Raji (cell line): ENCODE results near the gene CDH13.

ENCODE experiments used
- POLR2A ChIP-seq: IDR thresholded peaks from 2 replicates; pipeline ENCODE4 v1.6.1; 2011; ENCODE audit warnings: low read depth, low read length, control low read depth; ENCODE audit not compliant: insufficient read depth

CDH13 gene

GRCh38 chr16:82755570-82756282 is 129.0 kb downstream of the CDH13 start:
- no peak for TF ChIP-seq POLR2A

GRCh38 chr16:82756283-82756599 is 129.5 kb downstream of the CDH13 start:
- no peak for TF ChIP-seq POLR2A

GRCh38 chr16:82758406-82758805 is 131.6 kb downstream of the CDH13 start:
- TF ChIP-seq POLR2A, result no peak

GRCh38 chr16:82758904-82759303 is 132.1 kb downstream of the CDH13 start:
- TF ChIP-seq POLR2A, result no peak

GRCh38 chr16:82761236-82761635 is 134.5 kb downstream of the CDH13 start:
- no peak for TF ChIP-seq POLR2A

- TF ChIP-seq POLR2A, result no peak
These were observed 135.1 kb downstream of the CDH13 start for GRCh38 chr16:82761858-82762257.

- TF ChIP-seq POLR2A, result no peak
These were observed 136.6 kb downstream of the CDH13 start for GRCh38 chr16:82763371-82763770.

- no peak for TF ChIP-seq POLR2A
These were observed 140.4 kb downstream of the CDH13 start for GRCh38 chr16:82767198-82767597.

- no peak for TF ChIP-seq POLR2A
These were observed 141.0 kb downstream of the CDH13 start for GRCh38 chr16:82767808-82768207.

- TF ChIP-seq POLR2A, result no peak
These were observed 143.1 kb downstream of the CDH13 start for GRCh38 chr16:82769845-82770244.

GRCh38 chr16:82772215-82772614 is 145.4 kb downstream of the CDH13 start:
- TF ChIP-seq POLR2A, result no peak

GRCh38 chr16:82773018-82773417 is 146.2 kb downstream of the CDH13 start:
- TF ChIP-seq POLR2A, result no peak

- no peak for TF ChIP-seq POLR2A
These were observed 149.8 kb downstream of the CDH13 start for GRCh38 chr16:82776470-82777146.

GRCh38 chr16:82782715-82783251 is 156.0 kb downstream of the CDH13 start:
- TF ChIP-seq POLR2A, result no peak

GRCh38 chr16:82783933-82784572 is 157.3 kb downstream of the CDH13 start:
- TF ChIP-seq POLR2A, result no peak

GRCh38 chr16:82784573-82784968 is 157.8 kb downstream of the CDH13 start:
- TF ChIP-seq POLR2A, result no peak
